PFSK-1 (cell line): Measurements from ENCODE around the gene PAFAH1B2.

Experiments
- FOXP2 ChIP-seq: optimal IDR thresholded peaks from 2 replicates; pipeline ENCODE3; 2011; ENCODE audit warnings: borderline replicate concordance, control low read depth, inconsistent platforms; ENCODE audit not compliant: insufficient read depth; ENCODE audit errors: extremely low read length, extremely low read depth
- POLR2AphosphoS5 ChIP-seq: IDR thresholded peaks from 2 replicates; pipeline ENCODE4 v1.6.1; 2012; ENCODE audit warnings: low read depth, mild to moderate bottlenecking, control low read depth, low read length, moderate library complexity
- REST ChIP-seq, 2 experiments: IDR thresholded peaks; 2 replicates each; pipeline versions ENCODE4 v1.6.1 to v1.8.0; 2011 to 2012; ENCODE audit warnings: low read depth in 2 of 2, low read length in 2 of 2, control low read depth in 1 of 2, inconsistent platforms in 1 of 2, mild to moderate bottlenecking in 1 of 2, moderate library complexity in 1 of 2; ENCODE audit not compliant: insufficient read depth in 1 of 2
- SIN3A ChIP-seq: IDR thresholded peaks from 2 replicates; pipeline ENCODE4 v1.6.1; 2012; ENCODE audit warnings: mild to moderate bottlenecking, low read length, moderate library complexity, borderline replicate concordance; ENCODE audit not compliant: insufficient read depth
- TAF1 ChIP-seq: IDR thresholded peaks from 2 replicates; pipeline ENCODE4 v1.6.1; 2012; ENCODE audit warnings: low read length, control low read depth, borderline replicate concordance; ENCODE audit not compliant: insufficient read depth

DNA sequence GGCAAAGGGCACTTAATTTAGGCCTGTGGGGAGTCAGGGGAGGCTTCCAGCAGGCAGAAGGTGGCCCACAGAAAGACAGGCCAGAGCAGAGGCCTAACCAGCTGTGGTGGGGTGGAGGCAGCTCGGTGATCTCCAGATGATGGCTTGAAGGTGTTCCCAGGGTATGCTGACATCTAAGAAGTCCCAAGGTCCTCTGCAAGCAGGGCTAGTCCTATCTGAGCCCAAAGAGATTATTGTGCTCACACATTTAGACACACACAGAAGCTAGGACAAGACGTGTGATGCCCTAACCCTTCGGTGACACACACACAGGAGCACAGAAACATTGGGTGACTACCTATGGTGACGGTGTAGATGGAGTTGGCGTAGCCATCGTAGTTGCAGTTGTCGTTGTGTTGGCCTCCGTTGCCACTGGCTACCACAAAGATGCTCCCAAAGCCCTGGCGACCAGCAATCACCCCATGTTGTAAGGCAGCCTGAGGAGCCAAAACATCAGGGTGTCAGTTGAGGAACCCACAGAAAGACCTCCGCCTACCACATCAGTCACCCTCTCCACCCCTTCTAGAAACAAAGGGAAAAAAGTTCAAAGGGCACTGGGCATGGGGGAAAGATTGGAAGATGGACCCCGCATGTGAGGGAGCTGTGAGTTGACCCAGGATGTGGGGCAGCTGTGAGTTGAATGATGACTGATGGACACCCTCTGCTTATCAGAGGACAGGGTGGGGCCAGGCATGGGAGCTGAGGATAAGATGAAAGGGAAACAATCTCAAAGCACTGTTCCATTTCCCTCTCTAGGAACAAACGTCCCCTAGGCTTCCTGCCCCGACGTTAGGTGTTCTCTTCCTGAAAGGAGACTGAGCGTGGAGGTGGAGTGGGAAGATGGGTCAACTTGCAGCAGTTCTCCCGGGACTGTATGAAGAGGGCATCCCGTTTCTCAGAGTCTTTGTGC lies 79.9 kb downstream of the PAFAH1B2 start:
- TF ChIP-seq TAF1 (no peak), POLR2AphosphoS5 (no peak), REST (IDR thresholded peaks at IDR 0.05; ENCODE audit: insufficient read depth in 1 of 2, low read depth in 2 of 2, low read length in 2 of 2) (no peak), FOXP2 (no peak), SIN3A (no peak)
